ENCODE measurements around the gene RSRC1.
A peak's percentile ranks its signal among the peaks of the same experiment; 100 is the strongest.
"Not testable (repeated sequence)": the region's sequence is repeated elsewhere in the genome, so short reads cannot be mapped to it uniquely, and the experiment has no call there.

Gene RSRC1

GRCh38 chr3:158540066-158540465 lies 430.2 kb downstream of the RSRC1 start:
- DNase-seq: no peak

DNA sequence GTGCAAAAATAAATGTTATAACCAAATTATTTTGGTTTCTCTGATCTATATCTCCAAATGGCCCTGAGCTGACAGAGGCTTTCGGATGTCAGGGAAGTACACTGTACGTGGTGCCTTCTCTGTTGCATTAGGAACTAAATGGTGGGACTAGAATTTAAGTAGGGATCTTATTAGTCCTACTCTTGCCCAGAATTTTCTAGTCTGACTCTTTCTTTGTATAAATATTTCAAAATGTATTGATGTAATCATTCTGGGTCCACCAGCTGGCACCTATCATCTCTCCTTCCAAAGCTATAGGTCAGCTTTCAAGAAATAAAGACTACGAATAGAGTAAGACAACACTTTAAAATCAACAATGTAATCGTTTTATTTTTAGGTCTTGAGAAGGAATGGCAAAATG lies 438.8 kb downstream of the RSRC1 start:
- DNase-seq: no peak

- DNase-seq: not testable (repeated sequence)
Measured at GRCh38 chr3:158549938-158550337, 440.0 kb downstream of the RSRC1 start.

- DNase-seq: no peak
Measured at GRCh38 chr3:158552124-158552523, 442.2 kb downstream of the RSRC1 start.

GRCh38 chr3:158559504-158559903 lies 449.6 kb downstream of the RSRC1 start:
- no peak for DNase-seq

GRCh38 chr3:158560979-158561378 lies 451.1 kb downstream of the RSRC1 start:
- DNase-seq: no peak

DNA sequence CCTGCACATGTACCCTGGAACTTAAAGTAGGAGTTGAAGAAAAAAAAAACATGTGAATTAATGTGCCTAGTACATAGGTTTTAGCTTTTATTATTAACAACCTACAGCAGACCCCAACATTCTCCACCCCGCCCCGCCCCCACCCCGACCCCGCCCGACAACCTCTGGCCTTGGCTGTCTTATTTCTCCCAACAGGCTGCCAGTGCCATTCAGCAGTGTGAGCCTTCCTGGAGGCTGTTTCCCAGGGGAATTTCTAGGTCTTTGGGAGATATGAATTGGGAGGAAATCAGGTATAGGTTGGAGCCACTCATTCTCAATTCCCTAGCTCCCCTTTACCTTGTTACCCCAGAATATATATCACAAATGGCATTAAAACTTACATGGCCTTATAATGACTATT lies 452.8 kb downstream of the RSRC1 start:
- no peak for DNase-seq

GRCh38 chr3:158563076-158563475 lies 453.2 kb downstream of the RSRC1 start:
- no peak for DNase-seq

- no peak for DNase-seq
Measured at GRCh38 chr3:158565076-158565475, 455.2 kb downstream of the RSRC1 start.

GRCh38 chr3:158568784-158569183 lies 458.9 kb downstream of the RSRC1 start:
- no peak for DNase-seq

GRCh38 chr3:158569794-158570193 lies 459.9 kb downstream of the RSRC1 start:
- DNase-seq: no peak

DNA sequence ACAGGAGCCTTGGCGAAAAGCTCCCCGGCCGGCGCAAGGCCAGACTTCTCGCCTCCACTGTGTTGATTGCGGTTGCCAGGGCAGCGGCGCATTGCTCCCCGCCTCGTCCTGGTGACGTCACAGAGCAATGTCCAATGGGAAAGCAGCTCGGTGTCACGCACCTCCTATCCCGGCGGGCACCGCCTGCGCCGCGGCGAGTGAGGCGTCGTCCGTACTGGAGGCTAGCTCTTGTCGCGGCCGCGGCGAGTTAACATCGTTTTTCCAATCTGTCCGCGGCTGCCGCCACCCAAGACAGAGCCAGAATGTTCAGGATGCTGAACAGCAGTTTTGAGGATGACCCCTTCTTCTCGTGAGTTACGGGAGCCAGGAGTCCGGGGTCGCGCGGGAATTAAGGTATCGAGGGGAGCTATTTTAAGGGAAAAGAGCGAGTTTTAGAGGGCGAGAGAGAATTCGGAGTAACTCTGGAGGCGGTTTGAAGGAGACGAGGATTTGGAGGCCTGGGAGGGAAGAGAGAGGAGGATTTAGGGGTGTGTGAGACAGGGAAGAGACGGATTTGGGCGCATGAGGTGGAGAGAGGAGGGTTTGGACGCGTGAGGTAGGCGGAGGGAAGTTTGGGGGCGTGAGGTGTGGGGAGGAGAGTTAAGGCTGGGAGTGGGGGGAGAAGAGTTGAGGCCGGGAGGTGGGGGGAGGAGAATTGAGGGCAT lies 461.3 kb downstream of the RSRC1 start, which contains the start of gene MLF1:
MLF1 (plus strand) TSS at position 196 of the 704 bp plus-strand sequence; CDS start at position 303, 107 bp downstream.
- DNase-seq: peak; percentile 14 to 92

DNA sequence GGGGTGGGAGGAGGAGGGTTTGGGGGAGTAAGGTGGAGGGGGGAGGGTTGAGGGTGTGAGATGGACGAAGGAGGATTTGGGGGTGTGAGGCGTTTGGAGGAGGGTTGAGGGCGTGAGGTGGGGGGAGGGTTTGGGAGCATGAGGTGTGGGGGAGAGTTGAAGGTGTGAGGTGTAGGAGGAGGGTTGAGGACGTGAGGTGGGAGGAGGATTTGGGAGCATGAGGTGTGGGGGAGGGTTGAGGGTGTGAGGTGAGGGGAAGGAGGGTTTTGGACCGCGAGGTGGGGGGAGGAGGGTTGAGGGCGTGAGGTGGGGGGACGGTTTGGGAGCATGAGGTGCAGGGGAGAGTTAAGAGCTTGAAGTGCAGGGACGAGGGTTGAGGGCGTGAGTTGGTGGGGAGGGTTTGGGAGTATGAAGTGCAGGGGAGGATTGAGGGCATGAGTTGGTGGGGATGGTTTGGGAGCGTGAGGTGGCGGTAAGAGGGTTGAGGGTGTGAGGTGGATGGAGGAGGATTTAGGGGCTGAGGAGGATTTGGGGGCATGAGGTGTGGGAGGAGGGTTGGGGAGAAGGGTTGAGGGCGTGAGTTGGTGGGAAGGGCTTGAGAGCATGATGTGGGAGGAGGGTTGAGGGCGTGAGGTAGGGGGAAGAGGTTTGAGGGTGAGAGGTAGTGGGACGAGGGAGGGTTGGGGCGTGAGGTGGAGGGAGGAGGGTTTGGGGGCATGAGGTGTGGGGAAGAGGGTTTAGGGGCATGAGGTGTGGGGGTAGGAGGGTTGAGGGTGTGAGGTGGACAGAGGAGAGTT lies 462.3 kb downstream of the RSRC1 start:
- DNase-seq: no peak

DNA sequence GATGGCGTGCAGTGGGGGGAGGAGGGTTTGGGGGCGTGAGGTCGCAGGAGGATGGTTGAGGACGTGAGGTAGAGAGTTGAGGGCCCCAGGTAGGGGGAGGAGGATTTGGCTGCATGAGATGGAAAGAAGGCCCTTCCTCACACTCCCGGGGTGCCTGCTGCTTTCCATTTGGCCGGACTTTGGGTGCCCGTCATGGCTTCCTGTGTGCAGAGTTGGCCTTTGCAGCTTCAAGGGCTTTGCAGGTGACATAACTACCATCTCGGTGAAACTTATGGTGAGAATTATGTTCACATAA lies 462.8 kb downstream of the RSRC1 start:
- no peak for DNase-seq

DNA sequence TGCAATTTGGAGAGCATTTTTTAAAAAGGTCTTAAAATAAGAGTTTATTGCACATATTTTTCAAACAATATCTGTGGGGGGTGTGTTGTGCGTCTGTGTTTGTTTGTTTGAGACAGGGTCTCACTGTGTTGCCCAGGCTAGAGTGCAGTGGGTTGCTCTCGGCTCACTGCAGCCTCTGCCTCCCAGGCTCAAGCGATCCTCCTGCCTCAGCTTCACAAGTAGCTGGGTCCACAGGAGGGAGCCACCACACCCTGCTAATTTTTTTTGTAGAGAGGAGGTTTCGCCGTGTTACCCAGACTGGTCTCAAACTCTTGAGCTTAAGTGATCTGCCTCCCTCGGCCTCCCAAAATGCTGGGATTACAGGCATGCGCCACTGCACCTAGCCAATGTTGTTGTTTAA lies 463.8 kb downstream of the RSRC1 start:
- no peak for DNase-seq

DNA sequence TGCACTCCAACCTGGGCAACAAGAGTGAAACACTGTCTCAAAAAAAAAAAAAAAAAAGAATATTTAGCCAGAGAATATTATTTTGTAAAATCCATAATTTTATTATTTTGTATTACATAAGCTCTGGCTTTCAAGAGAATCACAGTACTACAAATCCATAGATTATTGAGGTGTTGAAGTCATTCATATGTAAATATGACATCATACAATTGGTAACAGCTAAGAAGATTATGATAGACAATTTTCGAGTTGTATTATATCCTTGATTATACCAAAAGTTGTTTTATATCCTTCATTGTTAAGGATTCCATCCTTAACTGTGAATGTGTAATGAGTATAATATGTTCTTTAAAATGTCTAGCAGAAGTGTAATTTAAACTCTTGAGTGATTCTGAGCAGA lies 464.8 kb downstream of the RSRC1 start:
- no peak for DNase-seq

GRCh38 chr3:158590223-158590622 lies 480.3 kb downstream of the RSRC1 start:
- DNase-seq: no peak

Data from cerebellar nuclear complex (tissue), 1 donor.